ENCODE data around the gene RTN1.

The RTN1 gene

GRCh38 chr14:59565087-59565486 is 305.5 kb downstream of the RTN1 start:
- DNase-seq (ENCODE audit: low read depth): no peak
- H3K4me3 ChIP-seq (ENCODE audit: low read depth, low read length): no peak overlapping the region
- no peak for TF ChIP-seq CTCF (IDR thresholded peaks at IDR 0.05; ENCODE audit: insufficient read depth, low read depth, low read length, missing control alignments)

- DNase-seq (ENCODE audit: low read depth): no peak
- TF ChIP-seq CTCF (IDR thresholded peaks at IDR 0.05; ENCODE audit: insufficient read depth, low read depth, low read length, missing control alignments): no peak
- H3K4me3 ChIP-seq (ENCODE audit: low read depth, low read length): no peak overlapping the region
Observed at GRCh38 chr14:59564366-59564765, 306.2 kb downstream of the RTN1 start.

- H3K4me3 ChIP-seq (ENCODE audit: low read depth, low read length): no peak overlapping the region
- DNase-seq (ENCODE audit: low read depth): no peak
- TF ChIP-seq CTCF (IDR thresholded peaks at IDR 0.05; ENCODE audit: insufficient read depth, low read depth, low read length, missing control alignments): no peak
Observed at GRCh38 chr14:59547310-59547709, 323.3 kb downstream of the RTN1 start.
